ENCODE data around the gene RTN4. TPM values are rescaled to one million over a fixed set of nuclear protein-coding genes. Genes with fewer than 3 reads are reported as not detected.

Gene RTN4
- total and polyA plus RNA-seq, 2 of the 4 experiments (the other 2 are of a cell fraction): 77.8 to 588 TPM

DNA sequence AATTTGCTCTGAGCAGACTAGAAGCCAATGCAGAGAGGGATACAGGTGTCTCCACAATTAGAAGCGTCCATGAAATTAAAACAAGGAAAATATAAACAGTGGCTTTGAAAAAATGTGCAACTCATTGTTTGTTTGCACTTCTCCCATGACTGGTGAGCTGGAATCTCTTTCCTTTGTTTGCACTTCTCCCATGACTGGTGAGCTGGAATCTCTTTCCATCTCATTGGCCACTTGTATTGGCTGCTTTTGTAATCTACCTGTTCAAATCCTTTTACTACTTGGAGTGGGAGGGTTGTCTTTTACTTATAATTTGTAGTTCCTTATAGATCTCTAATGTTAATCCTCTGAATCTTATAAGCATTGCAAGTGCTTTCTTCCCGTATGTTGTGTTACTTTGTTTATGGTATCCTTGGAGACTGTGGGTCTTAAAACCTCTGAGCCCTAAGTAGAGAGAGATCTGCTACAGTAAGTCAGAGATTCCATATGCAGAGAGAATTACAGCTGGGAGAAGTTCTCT lies 94.1 kb downstream of the RTN4 start:
- Histone ChIP-seq H4K91ac (ENCODE audit: insufficient read depth, low read depth, low read length) (no peak overlapping the region), H3K4me3 (ENCODE audit: insufficient read depth, low read depth, low read length) (no peak overlapping the region), H3K27me3 (ENCODE audit: control insufficient read depth, insufficient read depth, low read length) (no peaks in the 10 kb centered on the region), H3K9me1 (ENCODE audit: insufficient read depth, low read length) (peaks cover 16% of the 10 kb centered on the region), H2BK5ac (ENCODE audit: low read depth, low read length, poor library complexity, severe bottlenecking) (no peak overlapping the region), H3K9ac (ENCODE audit: low read depth, low read length) (no peak overlapping the region), H2BK20ac (ENCODE audit: low read depth, low read length) (no peak overlapping the region), H3K9me3 (ENCODE audit: control insufficient read depth, insufficient read depth, low read length) (no peaks in the 10 kb centered on the region), H2AFZ (replicated peaks; ENCODE audit: low read length, poor library complexity) (no peak overlapping the region), H4K8ac (ENCODE audit: low read depth in 2 of 2, low read length in 2 of 2) (no peak overlapping the region), H2AK9ac (replicated peaks; ENCODE audit: low read depth, low read length, poor library complexity) (no peak overlapping the region), H3K27ac (ENCODE audit: insufficient read depth, low read length) (no peak overlapping the region), H3K18ac (ENCODE audit: low read depth, low read length) (no peak overlapping the region), H3K79me1 (ENCODE audit: low read depth in 1 of 2, low read length in 2 of 2) (peaks cover 0 to 9% of the 10 kb centered on the region in 2 experiments; a peak in 2 of 4 replicates), H3K56ac (ENCODE audit: extremely low read depth, insufficient read depth, low read length) (no peak overlapping the region), H3K4ac (ENCODE audit: low read depth, low read length) (no peak overlapping the region), H2AK5ac (ENCODE audit: low read depth, low read length) (no peak overlapping the region), H3K4me1 (ENCODE audit: control insufficient read depth, insufficient read depth, low read length) (peaks cover 8% of the 10 kb centered on the region), H3K23ac (ENCODE audit: low read depth, low read length) (no peak overlapping the region), H4K20me1 (ENCODE audit: insufficient read depth, low read length) (no peaks in the 10 kb centered on the region), H4K5ac (ENCODE audit: low read depth, low read length) (no peak overlapping the region), H2BK120ac (ENCODE audit: low read depth, low read length) (no peak overlapping the region), H3K36me3 (ENCODE audit: control insufficient read depth, insufficient read depth, low read length) (no peaks in the 10 kb centered on the region), H3K4me2 (ENCODE audit: low read depth, low read length) (no peak overlapping the region), H2BK15ac (ENCODE audit: low read depth, low read length) (no peak overlapping the region), H3K14ac (replicated peaks; ENCODE audit: low read depth, low read length) (no peak overlapping the region)
- WGBS, 2 experiments (ENCODE audit: extremely low coverage in 2 of 2, insufficient read length in 1 of 2): 80% methylated on average over 1 of the region's 2 CpGs; no CpG with 5 or more reads in 1 of the 2 experiments
- POLR2A ChIA-PET (ENCODE audit: unreplicated experiment): no interaction called here
- in situ Hi-C loops (cut with MboI; ENCODE audit: low sequenced_read_pairs) (no loop called here), intact Hi-C loops (cut with micrococcal nuclease) (no loop called here), dilution Hi-C loops (cut with HindIII; ENCODE audit: low sequenced_read_pairs, unreplicated experiment) (no loop called here)
- ATAC-seq (ENCODE audit: low read depth) (no peak), DNase-seq (peak; percentile 52)
- peak; percentile 25; the same call in 1 of the 2 replicates for TF ChIP-seq NFE2L2 (IDR thresholded peaks at IDR 0.05; ENCODE audit: low read depth, low read length)
- no peak for TF ChIP-seq RFX5 (IDR thresholded peaks at IDR 0.05; ENCODE audit: low read depth, low read length)
- CTCF ChIA-PET: interaction anchor here (1.4 kb wide), 1 partner anchor 10 kb away, joined by 4 read pairs; no protein-coding TSS in a partner anchor
- BruUV-seq (replicated peaks): no TSS peak
